GM21717 (cell line): ENCODE measurements around the gene ADRB1.

Source experiments
- ATAC-seq: cut with Tn5 transposase; IDR thresholded peaks from one replicate; pipeline ENCODE4 v1.9.1; 2021; ENCODE audit warnings: mild to moderate bottlenecking, moderate library complexity; ENCODE audit not compliant: unreplicated experiment

The ADRB1 gene

GRCh38 chr10:114052255-114052654 lies 8.6 kb downstream of the ADRB1 start:
- no peak for ATAC-seq

GRCh38 chr10:114053946-114054345 lies 10.3 kb downstream of the ADRB1 start:
- ATAC-seq: no peak

- no peak for ATAC-seq
These were observed 14.2 kb downstream of the ADRB1 start for GRCh38 chr10:114057855-114058254.

GRCh38 chr10:114058297-114058696 lies 14.6 kb downstream of the ADRB1 start:
- no peak for ATAC-seq

GRCh38 chr10:114059561-114059960 lies 15.9 kb downstream of the ADRB1 start:
- no peak for ATAC-seq

GRCh38 chr10:114060456-114060855 lies 16.8 kb downstream of the ADRB1 start:
- no peak for ATAC-seq

GRCh38 chr10:114061148-114061547 lies 17.5 kb downstream of the ADRB1 start:
- ATAC-seq: no peak

GRCh38 chr10:114061789-114062188 lies 18.1 kb downstream of the ADRB1 start:
- ATAC-seq: no peak

GRCh38 chr10:114064151-114065048 lies 20.7 kb downstream of the ADRB1 start:
- no peak for ATAC-seq

GRCh38 chr10:114065049-114065435 lies 21.4 kb downstream of the ADRB1 start:
- ATAC-seq: no peak

GRCh38 chr10:114068054-114068707 lies 24.5 kb downstream of the ADRB1 start:
- ATAC-seq: no peak

- peak; percentile 43 for ATAC-seq
These were observed 27.0 kb downstream of the ADRB1 start for GRCh38 chr10:114070710-114071109.

GRCh38 chr10:114071178-114071577 lies 27.5 kb downstream of the ADRB1 start:
- ATAC-seq: no peak

- no peak for ATAC-seq
These were observed 29.9 kb downstream of the ADRB1 start for GRCh38 chr10:114073395-114074186.

- no peak for ATAC-seq
These were observed 31.4 kb downstream of the ADRB1 start for GRCh38 chr10:114075093-114075492.

GRCh38 chr10:114077347-114077746 lies 33.7 kb downstream of the ADRB1 start:
- no peak for ATAC-seq

- no peak for ATAC-seq
These were observed 34.2 kb downstream of the ADRB1 start for GRCh38 chr10:114077815-114078219.

GRCh38 chr10:114078346-114078745 lies 34.7 kb downstream of the ADRB1 start:
- no peak for ATAC-seq

- no peak for ATAC-seq
These were observed 35.8 kb downstream of the ADRB1 start for GRCh38 chr10:114079421-114079820.

GRCh38 chr10:114081911-114082583 lies 38.4 kb downstream of the ADRB1 start:
- no peak for ATAC-seq

- no peak for ATAC-seq
These were observed 39.4 kb downstream of the ADRB1 start for GRCh38 chr10:114083040-114083439.
